DOHH2 (cell line): ENCODE measurements around the gene CBFB.

ENCODE experiments used
- EZH2phosphoT487 ChIP-seq: fragments of 200-600 bp; sonication (generic); IDR thresholded peaks from 2 replicates; pipeline ENCODE4 v1.6.1; 2017; ENCODE audit warnings: borderline replicate concordance, mild to moderate bottlenecking, antibody characterized with exemption, low read length, moderate library complexity, mixed read lengths
- TF ChIP-seq, protein P1 (sequence below): fragments of 200-600 bp; sonication (generic); IDR thresholded peaks from one replicate; pipeline ENCODE4 v1.5.1; 2014; ENCODE audit warnings: antibody characterized with exemption, mild to moderate bottlenecking, low read depth, low read length; ENCODE audit not compliant: poor library complexity, severe bottlenecking

- TF ChIP-seq, protein P1, sequence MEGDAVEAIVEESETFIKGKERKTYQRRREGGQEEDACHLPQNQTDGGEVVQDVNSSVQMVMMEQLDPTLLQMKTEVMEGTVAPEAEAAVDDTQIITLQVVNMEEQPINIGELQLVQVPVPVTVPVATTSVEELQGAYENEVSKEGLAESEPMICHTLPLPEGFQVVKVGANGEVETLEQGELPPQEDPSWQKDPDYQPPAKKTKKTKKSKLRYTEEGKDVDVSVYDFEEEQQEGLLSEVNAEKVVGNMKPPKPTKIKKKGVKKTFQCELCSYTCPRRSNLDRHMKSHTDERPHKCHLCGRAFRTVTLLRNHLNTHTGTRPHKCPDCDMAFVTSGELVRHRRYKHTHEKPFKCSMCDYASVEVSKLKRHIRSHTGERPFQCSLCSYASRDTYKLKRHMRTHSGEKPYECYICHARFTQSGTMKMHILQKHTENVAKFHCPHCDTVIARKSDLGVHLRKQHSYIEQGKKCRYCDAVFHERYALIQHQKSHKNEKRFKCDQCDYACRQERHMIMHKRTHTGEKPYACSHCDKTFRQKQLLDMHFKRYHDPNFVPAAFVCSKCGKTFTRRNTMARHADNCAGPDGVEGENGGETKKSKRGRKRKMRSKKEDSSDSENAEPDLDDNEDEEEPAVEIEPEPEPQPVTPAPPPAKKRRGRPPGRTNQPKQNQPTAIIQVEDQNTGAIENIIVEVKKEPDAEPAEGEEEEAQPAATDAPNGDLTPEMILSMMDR = no peak
- TF ChIP-seq EZH2phosphoT487 = no peak
Observed at GRCh38 chr16:67077871-67078270, 48.9 kb downstream of the CBFB start.
